HG02884 (cell line): ENCODE results near the gene USH2A.
"Not testable (repeated sequence)": the region's sequence is repeated elsewhere in the genome, so short reads cannot be mapped to it uniquely, and the experiment has no call there.

Source experiments
- ATAC-seq: cut with Tn5 transposase; IDR thresholded peaks from one replicate; pipeline ENCODE4 v1.9.1; 2021; ENCODE audit warnings: mild to moderate bottlenecking, moderate library complexity; ENCODE audit not compliant: unreplicated experiment

USH2A gene

GRCh38 chr1:216416488-216416887 is 6.8 kb downstream of the USH2A start:
- ATAC-seq: no peak

GRCh38 chr1:216410026-216410425 is 13.2 kb downstream of the USH2A start:
- ATAC-seq: no peak

DNA sequence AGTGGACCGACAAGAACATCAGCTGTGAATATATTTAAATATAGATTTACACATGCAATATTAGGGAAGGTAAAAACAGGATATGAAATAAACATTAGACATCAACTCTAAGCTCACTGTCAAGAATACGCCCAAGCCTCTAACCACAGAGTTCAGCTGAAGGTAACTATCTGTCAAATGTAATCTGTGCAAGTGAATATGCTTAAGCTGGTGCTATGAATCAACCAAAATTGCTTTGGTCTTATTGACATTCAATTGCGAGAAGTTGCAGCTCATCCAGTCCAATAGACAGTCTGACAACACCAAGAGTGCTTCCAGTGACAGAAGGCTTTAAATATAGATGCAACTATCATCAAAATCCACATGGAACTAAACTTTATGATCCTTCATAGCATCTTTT is 32.3 kb downstream of the USH2A start:
- no peak for ATAC-seq

- ATAC-seq: no peak
Observed at GRCh38 chr1:216389774-216390173, 33.5 kb downstream of the USH2A start.

DNA sequence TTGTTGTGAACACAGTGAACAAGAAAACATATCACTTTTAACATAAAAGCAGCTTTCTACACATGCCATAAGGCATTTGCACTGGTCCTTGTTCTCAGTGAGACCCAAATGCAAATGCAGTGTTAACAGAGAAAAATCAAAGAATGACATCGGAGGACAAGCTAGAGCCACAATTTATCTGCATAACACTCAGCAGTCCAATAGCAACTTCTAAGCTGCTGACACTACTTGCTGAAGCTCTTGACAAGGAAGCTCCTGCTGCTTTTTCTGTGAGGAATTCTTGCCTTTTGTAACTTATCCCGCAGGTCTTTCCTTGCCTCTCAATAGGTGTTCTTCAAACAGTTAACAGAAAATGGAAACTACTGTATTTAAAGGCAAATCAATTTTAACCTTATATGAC is 34.7 kb downstream of the USH2A start:
- no peak for ATAC-seq

DNA sequence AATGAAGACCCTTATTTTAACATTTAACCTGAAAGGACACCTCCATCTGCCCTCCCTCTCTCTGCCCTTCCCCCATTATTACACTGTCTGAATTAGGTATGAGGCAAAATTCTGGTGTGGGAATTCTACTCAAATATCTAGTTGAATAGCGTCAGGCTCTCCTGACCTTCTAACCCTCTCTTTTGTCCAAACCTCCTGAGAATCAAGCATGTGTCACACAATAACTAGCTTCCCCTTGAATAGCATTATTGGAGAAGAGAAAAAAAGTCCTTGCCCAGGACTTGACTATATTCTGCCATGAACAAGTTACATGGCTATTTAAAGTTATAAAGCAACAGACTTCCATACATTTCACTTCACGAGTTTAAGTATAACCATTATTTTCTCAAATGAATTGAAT is 35.5 kb downstream of the USH2A start:
- no peak for ATAC-seq

DNA sequence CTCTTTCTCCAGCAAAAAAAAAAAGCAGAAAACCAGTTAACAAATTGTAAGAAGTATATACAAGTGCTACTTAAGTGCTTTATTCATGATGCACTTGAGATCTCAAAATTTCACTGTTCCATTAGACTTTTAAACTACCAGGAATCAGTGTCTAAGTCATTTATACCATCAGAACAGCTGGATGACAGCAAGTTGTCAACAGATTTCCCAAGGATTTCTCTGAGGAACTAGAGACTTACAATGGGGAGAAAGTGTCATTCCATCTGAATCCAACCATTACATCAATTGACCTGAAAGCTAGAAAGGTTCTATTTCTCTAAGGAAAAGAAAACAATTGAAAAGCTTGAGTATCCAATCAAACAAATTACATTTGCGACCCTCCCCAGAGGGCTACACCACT is 43.8 kb downstream of the USH2A start:
- ATAC-seq: no peak

DNA sequence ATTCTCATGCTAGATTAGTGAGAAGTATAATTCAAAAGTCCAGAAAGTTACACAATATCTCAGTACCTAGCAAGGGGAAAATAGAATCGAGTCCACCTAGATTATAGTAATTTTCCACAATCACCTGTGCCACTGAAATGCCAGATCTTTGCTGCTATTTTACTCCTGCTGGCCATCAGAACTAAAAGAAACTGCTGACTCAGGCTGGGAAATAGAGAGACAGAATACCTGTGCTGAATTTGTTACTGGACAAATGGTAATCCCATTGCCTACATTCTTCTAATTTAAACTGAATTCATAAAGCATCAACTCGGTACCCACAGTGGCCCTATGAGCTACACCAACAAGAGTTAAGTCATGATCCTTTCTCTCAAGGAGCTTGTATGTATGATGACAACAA is 55.0 kb downstream of the USH2A start:
- no peak for ATAC-seq

GRCh38 chr1:216366979-216367378 is 56.3 kb downstream of the USH2A start:
- no peak for ATAC-seq

- ATAC-seq: no peak
Observed at GRCh38 chr1:216356945-216357344, 66.3 kb downstream of the USH2A start.

- no peak for ATAC-seq
Observed at GRCh38 chr1:216350186-216350585, 73.1 kb downstream of the USH2A start.

- ATAC-seq: no peak
Observed at GRCh38 chr1:216346526-216346925, 76.7 kb downstream of the USH2A start.

DNA sequence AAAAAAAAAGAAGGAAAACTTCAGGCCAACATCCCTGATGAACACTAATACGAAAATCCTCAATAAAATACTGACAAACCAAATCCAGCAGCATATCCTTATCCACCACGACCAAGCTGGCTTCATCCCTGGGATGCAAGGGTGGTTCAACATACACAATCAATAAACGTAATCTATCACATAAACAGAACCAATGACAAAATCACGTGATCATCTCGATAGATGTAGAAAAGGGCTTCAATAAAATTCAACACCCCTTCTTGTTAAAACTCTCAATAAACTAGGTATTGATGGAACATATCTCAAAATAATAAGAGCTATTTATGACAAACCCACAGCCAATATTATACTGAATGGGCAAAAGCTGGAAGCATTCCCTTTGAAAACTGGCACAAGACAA is 82.7 kb downstream of the USH2A start:
- ATAC-seq: not testable (repeated sequence)

- ATAC-seq: peak; percentile 49
Observed at GRCh38 chr1:216332462-216332861, 90.8 kb downstream of the USH2A start.

- ATAC-seq: no peak
Observed at GRCh38 chr1:216332003-216332402, 91.2 kb downstream of the USH2A start.

DNA sequence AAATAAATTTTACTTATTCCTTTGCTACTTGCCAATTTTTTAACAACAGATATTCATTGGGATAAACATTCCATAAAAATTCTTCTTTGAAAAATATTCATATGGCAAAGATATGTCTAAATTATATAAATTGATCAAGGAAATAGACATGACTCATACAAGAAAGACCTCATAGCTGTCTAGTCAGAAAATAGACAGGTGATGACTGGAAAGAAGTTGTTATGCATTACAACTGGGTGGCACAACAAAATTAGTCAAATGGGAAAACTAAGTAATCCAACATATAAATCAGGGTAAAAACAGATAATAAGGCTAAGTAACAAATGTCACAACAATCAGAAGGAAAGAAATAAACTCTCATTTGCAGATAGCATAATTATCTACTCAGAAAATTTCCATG is 92.0 kb downstream of the USH2A start:
- no peak for ATAC-seq

GRCh38 chr1:216330262-216330661 is 93.0 kb downstream of the USH2A start:
- no peak for ATAC-seq

DNA sequence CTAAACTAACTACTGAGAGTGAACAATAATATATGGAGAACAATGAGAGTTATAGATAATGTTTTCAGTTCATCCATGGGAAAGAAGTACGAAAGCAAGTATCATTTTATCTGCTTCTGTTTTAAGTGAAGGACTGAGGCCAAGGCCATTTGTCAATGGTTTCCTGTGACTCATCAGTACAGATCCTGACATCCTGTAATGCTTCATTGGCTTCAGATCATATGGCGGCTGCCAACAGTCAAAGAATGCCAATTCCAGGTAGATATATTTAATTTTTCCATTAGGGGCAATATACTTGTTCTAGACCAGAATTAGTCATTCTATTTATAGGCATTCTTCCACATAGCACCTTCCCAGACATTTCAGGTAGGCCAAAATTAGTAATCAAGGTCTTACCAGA is 97.3 kb downstream of the USH2A start:
- no peak for ATAC-seq

DNA sequence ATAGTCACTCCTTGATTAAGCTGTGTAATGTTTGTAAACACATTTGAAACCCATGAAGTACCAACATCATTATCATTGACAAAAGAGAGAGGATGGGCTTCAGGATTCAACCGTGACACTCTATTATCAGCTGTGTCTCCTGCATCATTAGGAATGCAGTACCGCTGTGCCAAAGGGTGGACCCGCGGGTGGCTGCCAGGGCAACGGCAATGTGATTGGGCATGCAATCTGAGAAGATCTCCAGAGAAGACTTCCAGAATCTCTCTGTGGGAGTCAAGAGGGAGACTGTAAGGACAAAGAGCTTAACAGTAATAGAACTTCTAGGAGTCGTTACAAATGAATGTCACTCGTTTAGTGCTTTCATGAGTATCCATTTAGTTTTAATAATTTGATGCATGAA is 97.9 kb downstream of the USH2A start:
- ATAC-seq: no peak

DNA sequence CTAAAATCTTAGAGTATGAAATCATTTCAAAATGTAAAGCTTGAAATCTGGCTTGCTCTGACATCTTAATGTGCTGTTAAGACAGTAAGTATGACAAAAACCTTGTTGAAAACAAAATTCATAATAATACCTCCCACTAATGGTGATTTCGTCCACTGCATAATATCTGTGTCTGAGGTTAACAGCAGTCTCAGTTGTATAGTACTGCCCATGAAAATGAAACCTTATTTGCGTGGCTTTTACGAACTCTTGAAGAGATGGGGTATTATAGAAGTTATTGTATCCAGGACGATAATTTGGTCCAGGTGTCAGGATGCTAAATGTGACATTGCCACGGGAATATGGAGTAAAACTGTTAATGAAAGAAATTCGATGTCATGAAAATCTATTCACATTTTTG is 99.9 kb downstream of the USH2A start:
- no peak for ATAC-seq

GRCh38 chr1:216314379-216315095 is 108.7 kb downstream of the USH2A start:
- ATAC-seq: no peak

- ATAC-seq: peak; percentile 57
Observed at GRCh38 chr1:216310776-216311175, 112.5 kb downstream of the USH2A start.

GRCh38 chr1:216306830-216307229 is 116.4 kb downstream of the USH2A start:
- no peak for ATAC-seq
